HG02588 (cell line): ENCODE results near the gene ANKMY1.
"Not testable (repeated sequence)": the region's sequence is repeated elsewhere in the genome, so short reads cannot be mapped to it uniquely, and the experiment has no call there.

Experiments
- ATAC-seq: cut with Tn5 transposase; IDR thresholded peaks from one replicate; pipeline ENCODE4 v1.9.1; 2021; ENCODE audit warnings: mild to moderate bottlenecking, moderate library complexity; ENCODE audit not compliant: unreplicated experiment

ANKMY1 gene

GRCh38 chr2:240569523-240569997 lies 11.8 kb upstream of the ANKMY1 start:
- no peak for ATAC-seq

- peak; percentile 21 for ATAC-seq
Measured at GRCh38 chr2:240568678-240569522, 11.1 kb upstream of the ANKMY1 start.

- ATAC-seq = peak; percentile 32
Measured at GRCh38 chr2:240567872-240568677, 10.3 kb upstream of the ANKMY1 start, which contains the start of gene RNPEPL1. Gene RNPEPL1 (plus strand): TSS chr2:240568484. CDS start chr2:240568587, 103 bp downstream.

GRCh38 chr2:240567137-240567871 lies 9.5 kb upstream of the ANKMY1 start:
- no peak for ATAC-seq

GRCh38 chr2:240566203-240567136 lies 8.7 kb upstream of the ANKMY1 start:
- ATAC-seq = peak; percentile 43

GRCh38 chr2:240565333-240566202 lies 7.8 kb upstream of the ANKMY1 start:
- ATAC-seq = peak; percentile 28

GRCh38 chr2:240564561-240565332 lies 7.0 kb upstream of the ANKMY1 start:
- no peak for ATAC-seq

GRCh38 chr2:240563951-240564560 lies 6.3 kb upstream of the ANKMY1 start:
- no peak for ATAC-seq

- not testable (repeated sequence) for ATAC-seq
Measured at GRCh38 chr2:240563231-240563630, 5.4 kb upstream of the ANKMY1 start.

GRCh38 chr2:240561325-240561971 lies 3.7 kb upstream of the ANKMY1 start:
- no peak for ATAC-seq

GRCh38 chr2:240560480-240561324 lies 2.9 kb upstream of the ANKMY1 start:
- ATAC-seq = peak; percentile 52

- ATAC-seq = peak; percentile 56
Measured at GRCh38 chr2:240560084-240560479, 2.3 kb upstream of the ANKMY1 start, which contains the start of gene DUSP28. Gene DUSP28 (plus strand): TSS chr2:240560357. CDS start chr2:240560685, 328 bp downstream.

- no peak for ATAC-seq
Measured at GRCh38 chr2:240559286-240559685, 1.5 kb upstream of the ANKMY1 start.

- ATAC-seq = no peak
Measured at GRCh38 chr2:240558236-240558761, 511 bp upstream of the ANKMY1 start.

GRCh38 chr2:240557101-240557751 lies 562 bp downstream of the ANKMY1 start:
- no peak for ATAC-seq
